DOHH2 (cell line): ENCODE results near the gene CASP8.

ENCODE experiments used
- H3F3A ChIP-seq: fragments of 200-600 bp; sonication (generic), shearing (Covaris generic); 2 replicates; pipeline ENCODE4 v1.6.0; 2016; ENCODE audit warnings: antibody characterized with exemption, mild to moderate bottlenecking; ENCODE audit not compliant: control insufficient read depth, insufficient read depth
- H3K27ac ChIP-seq: fragments of 200-600 bp; sonication (generic); 2 replicates; pipeline ENCODE4 v1.5.1; 2014; ENCODE audit warnings: low read depth, mild to moderate bottlenecking, low read length, moderate library complexity
- H3K27me3 ChIP-seq: fragments of 200-600 bp; sonication (generic); 2 replicates; pipeline ENCODE4 v1.6.1; 2014; ENCODE audit warnings: mild to moderate bottlenecking, low read length, mixed read lengths; ENCODE audit not compliant: control insufficient read depth
- H3K36me3 ChIP-seq: fragments of 200-600 bp; sonication (generic); 2 replicates; pipeline ENCODE4 v1.6.1; 2014; ENCODE audit warnings: mild to moderate bottlenecking, low read length, moderate library complexity, mixed read lengths; ENCODE audit not compliant: control insufficient read depth
- H3K4me1 ChIP-seq: fragments of 200-600 bp; sonication (generic); 2 replicates; pipeline ENCODE4 v1.6.1; 2014; ENCODE audit warnings: mild to moderate bottlenecking, low read length, mixed read lengths; ENCODE audit not compliant: control insufficient read depth
- H3K4me2 ChIP-seq: fragments of 200-600 bp; sonication (generic); 2 replicates; pipeline ENCODE4 v1.6.0; 2014; ENCODE audit warnings: mild to moderate bottlenecking, low read length, moderate library complexity
- H3K4me3 ChIP-seq: fragments of 200-600 bp; sonication (generic); 2 replicates; pipeline ENCODE4 v1.5.1; 2014; ENCODE audit warnings: mild to moderate bottlenecking, low read length, mixed read lengths
- H3K79me2 ChIP-seq: fragments of 200-600 bp; sonication (generic); 2 replicates; pipeline ENCODE4 v1.6.1; 2014; ENCODE audit warnings: mild to moderate bottlenecking, low read length, mixed read lengths; ENCODE audit not compliant: control insufficient read depth
- H3K9me2 ChIP-seq: fragments of 200-600 bp; sonication (generic); replicated peaks from 2 replicates; pipeline ENCODE4 v1.6.1; 2014; ENCODE audit warnings: mild to moderate bottlenecking, low read length, mixed read lengths; ENCODE audit not compliant: control insufficient read depth
- H3K9me3 ChIP-seq: fragments of 200-600 bp; sonication (generic); 2 replicates; pipeline ENCODE4 v1.6.1; 2014; ENCODE audit warnings: antibody characterized with exemption, low read length, mixed read lengths; ENCODE audit not compliant: control insufficient read depth, insufficient read depth
- H4K20me1 ChIP-seq: fragments of 200-600 bp; sonication (generic); 2 replicates; pipeline ENCODE4 v1.6.0; 2014; ENCODE audit warnings: low read depth, mild to moderate bottlenecking, antibody characterized with exemption, low read length, moderate library complexity; ENCODE audit not compliant: control insufficient read depth, insufficient read depth
- EZH2phosphoT487 ChIP-seq: fragments of 200-600 bp; sonication (generic); IDR thresholded peaks from 2 replicates; pipeline ENCODE4 v1.6.1; 2017; ENCODE audit warnings: borderline replicate concordance, mild to moderate bottlenecking, antibody characterized with exemption, low read length, moderate library complexity, mixed read lengths
- TF ChIP-seq, protein P1 (sequence below): fragments of 200-600 bp; sonication (generic); IDR thresholded peaks from one replicate; pipeline ENCODE4 v1.5.1; 2014; ENCODE audit warnings: antibody characterized with exemption, mild to moderate bottlenecking, low read depth, low read length; ENCODE audit not compliant: poor library complexity, severe bottlenecking

CASP8 gene

DNA sequence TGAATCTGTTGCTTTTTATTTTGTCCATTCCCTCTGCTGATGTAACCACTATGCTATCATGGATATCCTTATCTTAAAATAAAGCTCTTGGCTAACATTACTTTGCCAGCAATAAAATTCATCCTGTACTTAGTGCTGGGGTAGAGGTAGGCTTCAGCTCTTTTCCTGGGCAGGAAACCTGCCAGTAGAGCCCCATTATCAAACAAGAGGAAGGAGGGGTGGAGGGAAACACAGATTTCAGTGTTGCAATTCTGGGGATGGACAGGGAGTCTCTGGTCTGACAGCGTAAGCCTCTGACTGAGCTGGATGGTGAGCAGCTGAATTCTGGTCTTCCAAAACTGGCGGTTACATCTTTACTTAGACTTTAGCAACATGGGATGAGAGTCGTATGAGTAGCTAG is 47.5 kb downstream of the CASP8 start:
- H3K79me2 ChIP-seq: no peaks in the 10 kb centered on the region
- no peak overlapping the region for H3K27ac ChIP-seq
- H4K20me1 ChIP-seq: no peaks in the 10 kb centered on the region
- no peaks in the 10 kb centered on the region for H3K9me3 ChIP-seq
- no peaks in the 10 kb centered on the region for H3K9me2 ChIP-seq
- H3K4me3 ChIP-seq: no peak overlapping the region
- no peaks in the 10 kb centered on the region for H3F3A ChIP-seq
- TF ChIP-seq, protein P1, sequence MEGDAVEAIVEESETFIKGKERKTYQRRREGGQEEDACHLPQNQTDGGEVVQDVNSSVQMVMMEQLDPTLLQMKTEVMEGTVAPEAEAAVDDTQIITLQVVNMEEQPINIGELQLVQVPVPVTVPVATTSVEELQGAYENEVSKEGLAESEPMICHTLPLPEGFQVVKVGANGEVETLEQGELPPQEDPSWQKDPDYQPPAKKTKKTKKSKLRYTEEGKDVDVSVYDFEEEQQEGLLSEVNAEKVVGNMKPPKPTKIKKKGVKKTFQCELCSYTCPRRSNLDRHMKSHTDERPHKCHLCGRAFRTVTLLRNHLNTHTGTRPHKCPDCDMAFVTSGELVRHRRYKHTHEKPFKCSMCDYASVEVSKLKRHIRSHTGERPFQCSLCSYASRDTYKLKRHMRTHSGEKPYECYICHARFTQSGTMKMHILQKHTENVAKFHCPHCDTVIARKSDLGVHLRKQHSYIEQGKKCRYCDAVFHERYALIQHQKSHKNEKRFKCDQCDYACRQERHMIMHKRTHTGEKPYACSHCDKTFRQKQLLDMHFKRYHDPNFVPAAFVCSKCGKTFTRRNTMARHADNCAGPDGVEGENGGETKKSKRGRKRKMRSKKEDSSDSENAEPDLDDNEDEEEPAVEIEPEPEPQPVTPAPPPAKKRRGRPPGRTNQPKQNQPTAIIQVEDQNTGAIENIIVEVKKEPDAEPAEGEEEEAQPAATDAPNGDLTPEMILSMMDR: no peak
- TF ChIP-seq EZH2phosphoT487: no peak
- no peaks in the 10 kb centered on the region for H3K4me1 ChIP-seq
- no peak overlapping the region for H3K4me2 ChIP-seq
- no peaks in the 10 kb centered on the region for H3K27me3 ChIP-seq
- no peaks in the 10 kb centered on the region for H3K36me3 ChIP-seq

DNA sequence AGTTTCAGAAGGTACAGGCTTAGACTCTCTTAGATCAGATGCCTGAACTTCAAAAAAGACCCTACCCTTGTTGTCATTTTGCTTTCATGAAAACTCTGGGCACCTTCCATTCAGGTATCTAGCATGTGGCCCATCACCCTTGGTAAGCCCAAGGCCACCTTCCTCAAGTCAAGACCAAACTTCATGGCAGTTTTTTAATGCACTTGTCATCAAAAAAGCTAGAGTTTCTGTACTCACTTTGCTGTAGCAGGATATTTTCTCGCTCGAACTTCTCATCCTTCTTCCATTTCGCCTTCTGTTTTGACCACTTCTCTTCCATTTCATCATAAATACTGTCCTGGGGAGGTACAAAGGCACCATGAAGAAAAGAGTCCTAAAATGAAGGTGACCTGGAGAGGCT is 48.6 kb downstream of the CASP8 start:
- Histone ChIP-seq H3K27ac (no peak overlapping the region), H4K20me1 (no peaks in the 10 kb centered on the region), H3K4me2 (no peak overlapping the region), H3K9me2 (no peaks in the 10 kb centered on the region), H3K4me1 (no peaks in the 10 kb centered on the region), H3K36me3 (no peaks in the 10 kb centered on the region), H3K9me3 (no peaks in the 10 kb centered on the region), H3K27me3 (no peaks in the 10 kb centered on the region; the same call in 1 of the 2 replicates), H3K4me3 (no peak overlapping the region), H3K79me2 (no peaks in the 10 kb centered on the region), H3F3A (no peaks in the 10 kb centered on the region)
- TF ChIP-seq, protein P1: no peak
- TF ChIP-seq EZH2phosphoT487: no peak

DNA sequence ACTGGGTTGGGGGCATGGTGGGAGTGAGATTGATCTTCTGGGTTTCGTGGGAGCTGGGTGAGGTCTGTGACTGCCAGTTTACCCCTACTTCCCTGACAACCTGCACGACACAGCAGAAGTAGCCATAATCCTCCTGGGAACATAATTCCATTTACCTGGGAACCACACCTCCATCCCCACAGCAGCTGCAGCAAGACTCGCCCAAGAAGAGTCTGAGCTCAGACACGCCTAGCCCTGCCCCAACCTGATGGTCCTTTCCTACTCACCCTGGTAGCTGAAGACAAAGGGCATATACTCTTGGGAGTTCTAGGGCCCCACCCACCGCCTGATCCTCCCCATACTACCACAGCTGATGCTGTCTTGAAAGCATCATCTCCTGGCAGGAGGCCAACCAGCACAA is 53.0 kb downstream of the CASP8 start:
- Histone ChIP-seq H3K9me3 (no peaks in the 10 kb centered on the region), H3K4me2 (no peak overlapping the region), H3K4me3 (no peak overlapping the region), H3K27ac (no peak overlapping the region), H3K79me2 (no peaks in the 10 kb centered on the region), H3F3A (no peaks in the 10 kb centered on the region), H3K4me1 (no peaks in the 10 kb centered on the region), H3K9me2 (no peaks in the 10 kb centered on the region), H4K20me1 (no peaks in the 10 kb centered on the region), H3K36me3 (no peaks in the 10 kb centered on the region), H3K27me3 (no peaks in the 10 kb centered on the region; the same call in 1 of the 2 replicates)
- TF ChIP-seq, protein P1: no peak
- TF ChIP-seq EZH2phosphoT487: no peak

DNA sequence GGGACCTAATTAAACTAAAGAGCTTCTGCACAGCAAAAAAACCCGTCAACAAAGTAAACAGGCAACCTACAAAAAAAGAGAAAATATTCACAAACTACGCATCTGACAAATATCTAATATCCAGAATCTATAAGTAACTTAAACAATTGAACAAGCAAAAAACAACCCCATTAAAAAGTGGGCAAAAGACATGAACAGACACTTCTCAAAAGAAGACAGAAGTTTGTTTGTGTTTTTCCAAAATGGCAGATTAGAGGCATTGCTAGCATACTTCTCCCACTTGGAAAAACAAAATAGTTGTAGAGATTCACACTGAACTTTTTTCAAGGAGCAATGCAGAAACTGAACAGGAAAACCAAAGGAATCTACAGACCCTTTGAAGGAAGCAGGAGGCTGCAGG is 59.2 kb downstream of the CASP8 start:
- Histone ChIP-seq H3F3A (no peaks in the 10 kb centered on the region), H3K36me3 (no peaks in the 10 kb centered on the region), H3K4me3 (no peak overlapping the region), H3K79me2 (no peaks in the 10 kb centered on the region), H4K20me1 (no peaks in the 10 kb centered on the region), H3K9me3 (no peaks in the 10 kb centered on the region), H3K27me3 (no peaks in the 10 kb centered on the region), H3K9me2 (no peaks in the 10 kb centered on the region), H3K4me1 (no peaks in the 10 kb centered on the region), H3K4me2 (no peak overlapping the region), H3K27ac (no peak overlapping the region)
- TF ChIP-seq, protein P1: no peak
- TF ChIP-seq EZH2phosphoT487: no peak
